NCI-H1417 (cell line): ENCODE results near the gene RNF223.
"Not testable (repeated sequence)": the region's sequence is repeated elsewhere in the genome, so short reads cannot be mapped to it uniquely, and the experiment has no call there.

Source experiments
- DNase-seq, 3 experiments: peaks; one replicate each; lab custom pipeline; 2025; lab: John Stamatoyannopoulos, UW

The RNF223 gene

GRCh38 chr1:1087351-1088028 is 13.4 kb upstream of the RNF223 start:
- DNase-seq, result no peak

GRCh38 chr1:1086911-1087341 is 12.8 kb upstream of the RNF223 start:
- DNase-seq, result no peak

GRCh38 chr1:1085911-1086841 is 12.1 kb upstream of the RNF223 start:
- DNase-seq, result no peak

GRCh38 chr1:1085171-1085841 is 11.2 kb upstream of the RNF223 start:
- no peak for DNase-seq

GRCh38 chr1:1084372-1085170 is 10.5 kb upstream of the RNF223 start:
- no peak for DNase-seq

GRCh38 chr1:1083416-1084371 is 9.6 kb upstream of the RNF223 start:
- DNase-seq, result no peak

- no peak for DNase-seq
Observed at GRCh38 chr1:1082776-1083415, 8.8 kb upstream of the RNF223 start.

- no peak for DNase-seq
Observed at GRCh38 chr1:1082239-1082775, 8.2 kb upstream of the RNF223 start.

- no peak for DNase-seq
Observed at GRCh38 chr1:1081311-1082238, 7.5 kb upstream of the RNF223 start.

- DNase-seq, result no peak
Observed at GRCh38 chr1:1080951-1081310, 6.8 kb upstream of the RNF223 start.

- peak; percentile 48 to 78 (median 77) for DNase-seq
Observed at GRCh38 chr1:1080122-1080757, 6.1 kb upstream of the RNF223 start.

- DNase-seq, result peak; percentile 48 to 78 (median 77)
Observed at GRCh38 chr1:1079408-1080121, 5.5 kb upstream of the RNF223 start.

- DNase-seq, result not testable (repeated sequence)
Observed at GRCh38 chr1:1077396-1077795, 3.3 kb upstream of the RNF223 start.

GRCh38 chr1:1075148-1075935 is 1.2 kb upstream of the RNF223 start:
- no peak for DNase-seq

GRCh38 chr1:1074631-1075147 is 583 bp upstream of the RNF223 start:
- no peak for DNase-seq
